Measurements from ENCODE around the gene SLC25A47. TPM values are rescaled to one million over a fixed set of nuclear protein-coding genes. Genes with fewer than 3 reads are reported as not detected.

SLC25A47 gene
- polyA plus RNA-seq, 1 donor from 2014 or later, result not detected

DNA sequence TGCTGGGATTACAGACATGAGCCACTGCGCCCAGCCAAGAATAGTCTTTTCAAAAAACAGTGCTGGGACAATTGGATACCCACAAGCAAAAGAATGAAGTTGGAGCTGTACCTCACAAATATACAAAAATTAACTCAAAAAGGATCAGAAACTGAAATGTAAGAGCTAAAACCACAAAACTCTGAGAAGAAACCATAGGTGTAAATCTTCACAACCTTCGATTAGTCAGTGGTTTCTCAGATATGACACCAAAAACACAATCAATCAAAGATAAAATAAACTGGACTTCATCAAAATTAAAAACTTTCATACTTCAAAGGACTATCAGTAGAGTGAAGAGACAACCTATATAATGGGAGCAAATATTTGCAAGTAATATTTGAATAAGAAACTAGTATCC is 35.3 kb downstream of the SLC25A47 start:
- Mint-ChIP-seq H3K4me3 (no peak overlapping the region), H3K4me1 (no peaks in the 10 kb centered on the region), H3K9me3 (no peaks in the 10 kb centered on the region), H3K27ac (no peak overlapping the region), H3K36me3 (peaks cover 10% of the 10 kb centered on the region), H3K27me3 (no peaks in the 10 kb centered on the region)

DNA sequence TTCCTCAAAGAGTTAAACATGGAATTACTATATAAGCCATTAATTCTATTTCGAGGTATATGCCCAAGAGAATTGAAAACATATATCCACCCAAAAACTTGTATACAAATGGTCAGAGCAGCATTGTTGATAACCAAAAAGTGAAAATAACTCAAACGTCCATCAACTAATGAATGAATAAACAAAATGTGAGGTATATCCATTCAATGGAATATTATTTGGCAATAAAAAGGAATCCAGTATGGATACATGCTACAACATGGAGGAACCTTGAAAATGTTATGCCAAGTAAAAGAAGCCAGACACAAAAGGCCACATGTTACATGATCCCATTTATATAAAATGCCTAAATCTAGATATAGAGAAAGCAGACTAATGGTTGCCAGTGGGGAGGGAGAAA is 36.0 kb downstream of the SLC25A47 start:
- no peaks in the 10 kb centered on the region for H3K4me1 Mint-ChIP-seq
- peaks cover 9% of the 10 kb centered on the region for H3K36me3 Mint-ChIP-seq

DNA sequence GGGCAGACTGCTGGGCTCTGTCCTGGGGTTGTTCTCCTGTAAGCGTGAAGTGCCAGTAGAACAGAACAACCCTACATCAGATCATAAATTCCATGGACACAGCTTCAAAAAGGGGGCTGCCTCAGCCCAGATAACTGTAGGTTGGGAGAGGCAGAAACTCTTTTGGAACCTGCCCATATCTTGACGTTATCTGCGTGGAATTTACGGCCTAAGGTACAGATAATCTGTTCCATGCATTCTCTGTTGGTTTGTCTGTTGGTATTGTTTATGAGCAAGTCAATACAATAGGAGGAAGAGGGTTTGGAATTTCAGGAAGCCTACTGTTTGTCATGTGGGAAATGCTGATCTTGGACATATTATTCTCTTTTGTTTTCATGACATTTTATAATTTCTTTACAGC is 36.7 kb downstream of the SLC25A47 start:
- H3K27me3 Mint-ChIP-seq, result no peaks in the 10 kb centered on the region

More for the DNA sequence above, 36.0 kb downstream of the SLC25A47 start:
- no peak overlapping the region for H3K4me3 Mint-ChIP-seq
- no peaks in the 10 kb centered on the region for H3K27me3 Mint-ChIP-seq
- no peaks in the 10 kb centered on the region for H3K9me3 Mint-ChIP-seq
- peak overlapping the region in 1 of 3 donors; percentile 52 for H3K27ac Mint-ChIP-seq

DNA sequence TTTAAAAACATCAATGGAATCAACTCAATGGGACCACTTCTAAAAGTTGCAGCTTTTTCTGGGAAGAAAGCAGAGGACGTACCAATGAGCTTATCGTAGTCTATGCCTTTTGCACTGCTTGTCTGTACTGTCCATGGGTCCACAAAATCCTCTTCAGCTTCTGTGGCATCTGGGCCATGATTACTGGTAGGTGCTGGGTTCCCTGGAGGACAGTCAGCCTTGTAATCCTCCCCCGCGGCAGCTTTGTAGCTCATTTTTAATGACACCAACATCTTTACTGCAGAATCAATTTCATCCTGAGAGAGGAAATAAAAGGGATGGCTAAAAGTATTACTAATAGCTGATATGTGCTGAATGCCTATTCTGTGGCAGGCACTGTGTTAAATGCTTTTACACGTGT is 38.5 kb downstream of the SLC25A47 start:
- no peaks in the 10 kb centered on the region for H3K9me3 Mint-ChIP-seq
- H3K27ac Mint-ChIP-seq, result no peak overlapping the region
- no peak overlapping the region for H3K4me3 Mint-ChIP-seq
- H3K27me3 Mint-ChIP-seq, result no peaks in the 10 kb centered on the region
- H3K36me3 Mint-ChIP-seq, result peaks cover 13% of the 10 kb centered on the region
- H3K4me1 Mint-ChIP-seq, result no peaks in the 10 kb centered on the region

More for the DNA sequence above, 36.7 kb downstream of the SLC25A47 start:
- Mint-ChIP-seq H3K4me3 (no peak overlapping the region), H3K27ac (no peak overlapping the region), H3K4me1 (no peaks in the 10 kb centered on the region), H3K9me3 (no peaks in the 10 kb centered on the region), H3K36me3 (peaks cover 9% of the 10 kb centered on the region)

DNA sequence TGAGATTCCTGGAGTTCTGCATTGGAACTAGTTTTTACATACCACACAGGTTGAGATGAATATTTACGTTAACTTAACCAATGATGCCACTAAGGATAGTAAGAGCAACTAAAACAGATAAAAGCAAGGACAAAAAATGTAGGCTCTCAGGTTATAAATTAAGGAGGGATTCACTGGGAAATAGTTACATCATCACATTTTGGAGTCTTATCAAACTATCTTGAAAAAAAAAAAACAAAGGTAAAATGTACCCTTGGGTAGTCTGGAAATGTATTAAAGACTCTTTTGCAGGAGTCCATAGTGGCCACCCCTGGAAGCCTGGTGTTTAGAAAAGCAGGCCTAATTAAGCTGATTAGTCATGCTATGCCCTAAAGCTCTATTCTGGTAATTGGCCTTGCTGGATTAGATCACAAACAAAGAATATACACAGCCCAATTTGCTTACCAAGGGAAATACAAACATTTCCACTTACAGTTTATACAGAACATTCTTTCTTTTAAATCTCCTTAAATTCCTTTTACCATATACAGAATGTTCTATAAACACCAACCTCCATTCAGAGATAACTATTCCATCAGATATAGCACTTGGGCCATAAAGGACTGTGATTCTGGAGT is 39.3 kb downstream of the SLC25A47 start:
- H3K27me3 Mint-ChIP-seq, result no peaks in the 10 kb centered on the region
- peaks cover 10% of the 10 kb centered on the region for H3K36me3 Mint-ChIP-seq
- no peaks in the 10 kb centered on the region for H3K4me1 Mint-ChIP-seq
- H3K4me3 Mint-ChIP-seq, result no peak overlapping the region
- H3K27ac Mint-ChIP-seq, result no peak overlapping the region
- H3K9me3 Mint-ChIP-seq, result no peaks in the 10 kb centered on the region

DNA sequence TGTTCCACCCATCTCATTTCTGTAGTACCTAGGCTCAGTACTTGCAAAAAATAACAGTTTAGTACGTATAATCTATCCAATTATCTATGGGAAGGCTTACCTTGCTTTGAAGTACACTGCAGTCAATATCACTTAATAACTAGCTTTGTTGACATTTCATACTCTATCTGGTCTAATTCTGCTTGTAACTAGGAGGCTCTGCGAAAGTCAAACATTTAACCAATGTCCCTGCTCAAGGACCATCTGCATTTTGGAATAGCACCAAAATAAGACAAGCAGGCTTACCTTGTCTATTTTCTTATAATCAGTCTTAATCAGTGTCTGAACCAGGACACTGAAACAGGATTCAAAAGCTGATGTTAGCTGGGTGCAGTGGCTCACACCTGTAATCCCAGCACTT is 39.9 kb downstream of the SLC25A47 start:
- H3K4me3 Mint-ChIP-seq, result no peak overlapping the region
- H3K27me3 Mint-ChIP-seq, result no peaks in the 10 kb centered on the region
- no peaks in the 10 kb centered on the region for H3K4me1 Mint-ChIP-seq
- peaks cover 10% of the 10 kb centered on the region for H3K36me3 Mint-ChIP-seq
- H3K27ac Mint-ChIP-seq, result no peak overlapping the region
- H3K9me3 Mint-ChIP-seq, result no peaks in the 10 kb centered on the region

DNA sequence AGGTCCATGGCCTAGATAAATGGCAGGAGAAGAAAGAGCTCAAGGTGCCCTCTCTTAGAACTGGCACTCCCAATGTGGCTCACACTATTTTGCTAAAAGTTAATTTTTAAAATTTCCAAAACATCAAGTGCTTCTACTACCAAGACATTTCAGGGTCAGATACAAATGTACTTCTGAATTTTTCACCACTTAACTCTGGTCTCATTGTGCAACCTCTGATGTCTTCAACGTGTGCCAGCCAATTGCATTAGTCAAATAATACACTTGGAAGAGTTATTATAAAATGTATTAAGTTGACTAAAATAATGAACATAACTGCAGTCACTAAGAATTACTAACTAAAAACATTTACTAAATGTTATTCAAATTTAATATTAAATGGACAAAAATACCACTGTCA is 41.3 kb downstream of the SLC25A47 start:
- H3K4me3 Mint-ChIP-seq, result no peak overlapping the region
- no peaks in the 10 kb centered on the region for H3K4me1 Mint-ChIP-seq
- no peaks in the 10 kb centered on the region for H3K9me3 Mint-ChIP-seq
- peaks cover 14% of the 10 kb centered on the region for H3K36me3 Mint-ChIP-seq
- H3K27me3 Mint-ChIP-seq, result no peaks in the 10 kb centered on the region
- H3K27ac Mint-ChIP-seq, result no peak overlapping the region

DNA sequence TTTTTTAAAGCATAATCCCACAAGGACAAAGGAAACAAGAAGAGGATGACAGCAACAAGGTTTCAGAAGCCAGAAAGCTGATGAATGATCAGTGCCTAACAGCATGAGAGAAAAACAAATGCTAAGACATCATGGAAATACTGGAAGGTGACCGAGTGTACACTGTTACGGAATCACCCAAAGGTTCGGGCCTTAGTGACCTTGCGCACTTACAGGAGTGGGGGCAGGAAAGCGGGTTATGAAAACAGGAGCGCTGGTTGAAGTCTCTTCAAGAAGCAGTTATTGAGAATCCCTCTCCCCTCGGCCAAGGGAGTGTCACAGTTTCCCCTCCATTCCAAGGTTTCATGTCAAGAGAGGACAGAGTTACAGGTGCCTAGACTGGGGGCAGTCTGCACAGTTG is 42.6 kb downstream of the SLC25A47 start:
- Mint-ChIP-seq H3K9me3 (no peaks in the 10 kb centered on the region), H3K27me3 (no peaks in the 10 kb centered on the region), H3K4me3 (no peak overlapping the region), H3K27ac (no peak overlapping the region), H3K36me3 (peaks cover 11% of the 10 kb centered on the region), H3K4me1 (no peaks in the 10 kb centered on the region)

DNA sequence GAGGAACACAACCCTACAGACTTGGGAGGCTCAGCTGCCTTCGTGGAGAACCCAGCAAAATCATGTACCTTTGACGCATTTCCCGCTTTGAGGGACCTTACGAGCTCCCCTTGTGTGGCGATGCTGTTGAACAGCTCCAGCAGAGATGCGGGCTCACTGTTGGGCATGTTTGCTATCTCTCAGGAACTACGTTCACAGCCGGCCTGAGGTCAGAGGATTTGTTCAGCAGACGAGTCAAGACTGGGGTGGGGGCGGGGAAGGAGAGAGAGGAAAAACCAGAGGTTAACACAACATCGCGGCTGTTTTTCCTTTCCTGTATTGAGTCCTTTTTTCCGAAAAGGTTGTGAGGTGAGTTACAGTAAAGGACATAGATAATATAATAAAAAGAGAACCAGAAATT is 45.9 kb downstream of the SLC25A47 start:
- Mint-ChIP-seq H3K27me3 (no peaks in the 10 kb centered on the region), H3K36me3 (peaks cover 11% of the 10 kb centered on the region), H3K4me1 (peaks cover 4 to 6% (median 5%) of the 10 kb centered on the region in 3 donors), H3K9me3 (no peaks in the 10 kb centered on the region), H3K4me3 (no peak overlapping the region), H3K27ac (peak overlapping the region in 1 of 3 donors; percentile 39)

DNA sequence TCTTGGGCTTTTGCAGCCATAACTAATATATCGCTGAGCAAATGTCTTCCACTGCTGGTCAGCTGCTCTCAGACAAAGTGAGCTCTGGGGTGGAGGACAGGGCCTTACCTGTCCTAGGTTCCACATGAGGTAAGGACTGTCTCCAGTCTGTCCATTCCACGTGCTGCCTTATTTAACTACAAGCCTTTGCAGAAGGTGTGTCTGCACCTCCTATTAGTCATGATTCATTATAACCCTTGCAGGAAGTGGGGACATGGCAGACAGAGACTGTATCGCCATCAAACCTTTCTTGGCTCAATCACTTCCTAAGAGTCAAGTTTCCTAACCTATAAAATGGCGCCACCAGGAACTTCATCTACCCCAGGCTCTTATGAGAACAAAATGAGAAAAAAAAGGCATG is 46.9 kb downstream of the SLC25A47 start:
- H3K36me3 Mint-ChIP-seq, result peaks cover 13% of the 10 kb centered on the region
- H3K4me1 Mint-ChIP-seq, result peaks cover 10 to 12% (median 10%) of the 10 kb centered on the region in 3 donors
- H3K27me3 Mint-ChIP-seq, result no peaks in the 10 kb centered on the region
- H3K27ac Mint-ChIP-seq, result no peak overlapping the region
- no peaks in the 10 kb centered on the region for H3K9me3 Mint-ChIP-seq
- H3K4me3 Mint-ChIP-seq, result no peak overlapping the region

DNA sequence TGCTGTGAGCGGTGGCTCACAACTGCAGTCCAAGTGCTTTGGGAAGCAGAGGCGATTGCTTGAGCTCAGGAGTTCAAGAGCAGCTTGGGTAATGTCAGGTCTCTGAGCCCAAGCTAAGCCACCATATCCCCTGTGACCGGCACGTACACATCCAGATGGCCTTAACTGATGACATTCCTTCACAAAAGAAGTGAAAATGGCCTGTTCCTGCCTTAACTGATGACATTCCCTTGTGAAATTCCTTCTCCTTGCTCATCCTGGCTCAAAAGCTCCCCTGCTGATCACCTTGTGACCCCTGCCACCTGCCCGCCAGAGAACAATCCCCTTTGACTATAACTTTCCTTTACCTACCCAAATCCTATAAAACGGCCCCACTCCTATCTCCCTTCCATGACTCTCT is 48.6 kb downstream of the SLC25A47 start:
- Mint-ChIP-seq H3K9me3 (no peaks in the 10 kb centered on the region), H3K4me3 (no peak overlapping the region), H3K4me1 (peaks cover 14 to 23% (median 19%) of the 10 kb centered on the region in 3 donors), H3K27ac (no peak overlapping the region), H3K27me3 (no peaks in the 10 kb centered on the region), H3K36me3 (peaks cover 9% of the 10 kb centered on the region)

DNA sequence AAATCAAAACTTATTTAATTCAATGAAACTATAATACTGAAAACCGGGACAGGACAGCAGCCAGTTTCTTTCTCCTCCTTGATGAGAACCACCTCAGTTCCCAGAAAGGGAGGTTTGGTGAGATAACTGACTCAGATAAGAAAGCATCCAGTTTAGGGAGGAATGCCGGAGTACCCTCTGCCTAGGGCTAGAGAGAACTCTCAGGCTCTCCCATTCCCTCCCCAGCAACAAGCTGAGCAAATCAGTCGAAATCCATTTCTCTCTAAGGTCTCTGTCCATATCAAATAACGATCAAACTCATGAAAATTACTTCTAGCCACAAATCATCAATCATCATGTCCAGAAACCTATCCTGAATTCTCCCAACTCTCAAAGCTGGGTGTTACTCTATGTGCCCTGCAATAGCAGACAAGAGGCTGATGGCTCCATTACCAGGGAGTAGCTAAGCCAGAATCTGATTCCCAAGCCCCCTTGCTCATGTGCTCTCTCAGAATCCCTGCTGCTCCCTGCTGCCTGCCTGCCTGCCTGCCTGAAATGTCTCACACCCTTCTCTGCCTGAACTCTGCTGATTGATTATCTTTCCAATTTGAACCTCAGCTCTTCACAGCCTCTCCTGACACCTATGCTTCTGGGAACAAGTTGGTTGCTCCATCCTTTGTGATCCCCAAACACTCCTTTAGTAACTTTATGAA is 49.4 kb downstream of the SLC25A47 start:
- H3K9me3 Mint-ChIP-seq, result no peaks in the 10 kb centered on the region
- peak overlapping the region in 1 of 4 donors; percentile 39 for H3K4me3 Mint-ChIP-seq
- H3K4me1 Mint-ChIP-seq, result peaks cover 19 to 27% (median 23%) of the 10 kb centered on the region in 3 donors

DNA sequence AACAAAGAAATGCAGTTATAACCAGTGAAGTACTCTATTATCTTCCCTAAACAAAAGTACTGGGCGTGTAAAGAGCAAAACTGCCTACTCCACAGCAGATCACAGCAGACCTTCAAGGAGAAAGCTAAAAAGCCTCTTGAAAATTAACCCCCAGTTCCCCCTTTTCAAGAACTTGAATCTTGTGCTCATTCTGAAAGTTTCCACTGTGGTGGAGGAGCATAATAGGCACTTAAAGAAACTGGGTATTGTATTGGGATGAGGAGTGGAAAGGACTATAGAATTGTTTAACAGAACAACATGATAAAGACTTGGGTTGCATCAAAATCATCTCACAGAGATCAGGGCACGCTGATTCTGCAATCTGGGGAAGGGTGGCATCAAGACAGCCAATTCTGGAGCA is 51.1 kb downstream of the SLC25A47 start:
- no peaks in the 10 kb centered on the region for H3K9me3 Mint-ChIP-seq
- peaks cover 24 to 30% (median 29%) of the 10 kb centered on the region in 3 donors for H3K4me1 Mint-ChIP-seq
- H3K27me3 Mint-ChIP-seq, result no peaks in the 10 kb centered on the region
- H3K27ac Mint-ChIP-seq, result peak overlapping the region in 2 of 3 donors; percentile 87 to 99
- H3K36me3 Mint-ChIP-seq, result peaks cover 2% of the 10 kb centered on the region
- peak overlapping the region; percentile 42 to 98 (median 94) for H3K4me3 Mint-ChIP-seq

More for the DNA sequence above, 49.4 kb downstream of the SLC25A47 start:
- Mint-ChIP-seq H3K36me3 (peaks cover 9% of the 10 kb centered on the region), H3K27ac (peak overlapping the region in 1 of 3 donors; percentile 99), H3K27me3 (no peaks in the 10 kb centered on the region)

DNA sequence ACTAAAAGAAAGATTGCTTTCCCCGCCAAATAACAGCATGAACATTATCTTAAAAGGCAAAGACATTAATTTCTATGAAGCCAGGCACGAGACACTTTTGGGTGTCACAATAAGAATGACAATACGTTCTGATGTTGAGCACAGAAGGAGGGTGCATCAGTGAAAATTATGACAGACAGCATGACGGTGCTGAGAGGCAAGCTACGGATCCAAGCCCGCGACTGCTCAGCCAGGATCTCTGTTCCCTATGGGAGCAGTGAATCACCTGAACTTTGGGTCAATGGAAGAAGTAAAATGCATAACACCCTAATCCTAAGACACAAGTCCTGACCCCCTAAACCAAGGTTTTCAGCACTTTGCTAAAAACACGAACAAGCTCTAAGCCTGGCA is 51.7 kb downstream of the SLC25A47 start:
- peak overlapping the region; percentile 87 to 99 (median 96) for H3K27ac Mint-ChIP-seq
- H3K36me3 Mint-ChIP-seq, result peaks cover 2% of the 10 kb centered on the region
- H3K9me3 Mint-ChIP-seq, result no peaks in the 10 kb centered on the region
- no peaks in the 10 kb centered on the region for H3K27me3 Mint-ChIP-seq
- H3K4me3 Mint-ChIP-seq, result peak overlapping the region; percentile 90 to 98 (median 94)
- H3K4me1 Mint-ChIP-seq, result peaks cover 24 to 30% (median 29%) of the 10 kb centered on the region in 3 donors

DNA sequence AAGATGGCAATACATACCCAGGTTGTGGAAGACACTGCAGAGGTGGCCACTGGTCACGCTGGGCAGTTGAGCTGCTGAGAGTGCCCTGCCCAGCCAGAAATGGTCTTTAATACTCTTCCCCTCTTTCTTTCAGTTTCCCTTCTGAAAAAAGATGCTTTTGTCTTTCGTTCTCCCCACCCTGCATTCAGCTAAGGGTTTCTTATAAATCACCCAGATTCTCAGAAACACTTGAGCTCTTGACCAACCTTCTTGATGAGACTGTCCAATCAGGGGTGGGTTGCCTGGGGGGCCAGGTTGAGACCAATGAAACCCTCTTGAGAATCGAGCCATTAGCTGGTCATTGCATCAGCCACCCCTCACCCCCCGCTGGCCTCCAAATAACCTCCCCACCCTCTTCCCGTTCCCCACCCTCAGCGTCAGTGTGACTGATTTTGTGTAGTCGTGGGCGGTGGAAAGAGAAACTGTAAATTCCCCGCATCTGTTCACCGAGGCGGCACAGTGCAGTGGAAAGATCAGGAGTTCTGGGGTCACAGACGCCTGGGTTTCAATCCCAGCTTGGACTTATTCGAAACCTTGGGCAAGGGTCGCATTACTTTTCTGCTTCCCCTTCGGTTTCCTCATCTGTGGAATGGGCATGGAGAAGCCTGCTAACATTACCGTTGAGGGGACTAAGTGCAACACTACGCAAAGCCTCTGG is 52.3 kb downstream of the SLC25A47 start:
- Mint-ChIP-seq H3K27ac (peak overlapping the region; percentile 87 to 99 (median 96)), H3K36me3 (peaks cover 2% of the 10 kb centered on the region), H3K9me3 (no peaks in the 10 kb centered on the region), H3K4me3 (peak overlapping the region; percentile 90 to 98 (median 94)), H3K27me3 (no peaks in the 10 kb centered on the region), H3K4me1 (peaks cover 24 to 30% (median 29%) of the 10 kb centered on the region in 3 donors)

Data from IgD-negative memory B cell (primary cell).